ENCODE data around the gene GAL3ST1.

Gene GAL3ST1

GRCh38 chr22:30607939-30608338 lies 33.5 kb upstream of the GAL3ST1 start:
- H2BK120ac ChIP-seq (ENCODE audit: low read depth, low read length) = peak overlapping the region; percentile 80
- peak overlapping the region; percentile 41 for H2BK15ac ChIP-seq (replicated peaks; ENCODE audit: low read depth)
- no peak overlapping the region for H2AK5ac ChIP-seq (ENCODE audit: low read length)
- no peaks in the 10 kb centered on the region for H3K79me2 ChIP-seq (ENCODE audit: control insufficient read depth, insufficient read depth, low read length)
- H3K4me1 ChIP-seq (ENCODE audit: control insufficient read depth, low read depth, low read length) = peaks cover 4% of the 10 kb centered on the region
- H3K4me3 ChIP-seq (ENCODE audit: low read length) = no peak overlapping the region
- H3K18ac ChIP-seq (ENCODE audit: low read length) = peak overlapping the region; percentile 88
- no peaks in the 10 kb centered on the region for H3K36me3 ChIP-seq (ENCODE audit: control insufficient read depth, insufficient read depth, low read length)
- H2BK5ac ChIP-seq (ENCODE audit: low read length) = no peak overlapping the region
- H4K8ac ChIP-seq (ENCODE audit: low read depth, low read length) = no peak overlapping the region
- H3K79me1 ChIP-seq (ENCODE audit: low read length) = no peaks in the 10 kb centered on the region
- H3K27ac ChIP-seq (ENCODE audit: low read depth, low read length) = no peak overlapping the region
- H3K4ac ChIP-seq (ENCODE audit: low read depth, low read length) = peak overlapping the region; percentile 93
- H3K27me3 ChIP-seq (ENCODE audit: insufficient read depth, low read length, poor library complexity) = no peaks in the 10 kb centered on the region
- H3K23ac ChIP-seq (ENCODE audit: low read length) = no peak overlapping the region
- WGBS (ENCODE audit: extremely low coverage, insufficient coverage, low lambda C conversion rate) = no CpG with 5 or more reads among the region's 7 CpGs
- no peak overlapping the region for H3K4me2 ChIP-seq (ENCODE audit: low read length)
- H3K56ac ChIP-seq (ENCODE audit: low read length) = no peak overlapping the region
- DNase-seq = no peak
- H4K5ac ChIP-seq (ENCODE audit: low read length) = no peak overlapping the region
- peak overlapping the region; percentile 24 for H3K9ac ChIP-seq (ENCODE audit: low read length)

GRCh38 chr22:30607300-30607930 lies 33.0 kb upstream of the GAL3ST1 start:
- Histone ChIP-seq H3K79me1 (ENCODE audit: low read length) (no peaks in the 10 kb centered on the region), H3K4ac (ENCODE audit: low read depth, low read length) (peak overlapping the region; percentile 93), H2BK15ac (replicated peaks; ENCODE audit: low read depth) (no peak overlapping the region), H3K56ac (ENCODE audit: low read length) (peak overlapping the region; percentile 89), H3K9ac (ENCODE audit: low read length) (peak overlapping the region; percentile 65), H2AK5ac (ENCODE audit: low read length) (no peak overlapping the region), H2BK5ac (ENCODE audit: low read length) (no peak overlapping the region), H3K23ac (ENCODE audit: low read length) (no peak overlapping the region), H3K4me1 (ENCODE audit: control insufficient read depth, low read depth, low read length) (peaks cover 4% of the 10 kb centered on the region), H3K79me2 (ENCODE audit: control insufficient read depth, insufficient read depth, low read length) (no peaks in the 10 kb centered on the region), H2BK120ac (ENCODE audit: low read depth, low read length) (peak overlapping the region; percentile 80), H3K27ac (ENCODE audit: low read depth, low read length) (peak overlapping the region; percentile 91), H3K27me3 (ENCODE audit: insufficient read depth, low read length, poor library complexity) (no peaks in the 10 kb centered on the region), H3K18ac (ENCODE audit: low read length) (peak overlapping the region; percentile 88), H3K4me3 (ENCODE audit: low read length) (no peak overlapping the region), H4K5ac (ENCODE audit: low read length) (no peak overlapping the region), H4K8ac (ENCODE audit: low read depth, low read length) (no peak overlapping the region), H3K36me3 (ENCODE audit: control insufficient read depth, insufficient read depth, low read length) (no peaks in the 10 kb centered on the region), H3K4me2 (ENCODE audit: low read length) (peak overlapping the region; percentile 25)
- WGBS (ENCODE audit: extremely low coverage, insufficient coverage, low lambda C conversion rate) = no CpG with 5 or more reads among the region's 7 CpGs
- no peak for DNase-seq

GRCh38 chr22:30606455-30607299 lies 32.2 kb upstream of the GAL3ST1 start, which contains the start of gene TCN2:
TCN2 (plus strand) TSS chr22:30607174; CDS start chr22:30607332, 158 bp downstream.
- Histone ChIP-seq H3K27me3 (ENCODE audit: insufficient read depth, low read length, poor library complexity) (no peaks in the 10 kb centered on the region), H3K79me1 (ENCODE audit: low read length) (no peaks in the 10 kb centered on the region), H3K4me2 (ENCODE audit: low read length) (peak within 1 kb of the TSS; percentile 71), H4K8ac (ENCODE audit: low read depth, low read length) (no peak within 1 kb of the TSS), H3K4ac (ENCODE audit: low read depth, low read length) (peak within 1 kb of the TSS; percentile 93), H3K27ac (ENCODE audit: low read depth, low read length) (peak within 1 kb of the TSS; percentile 91), H3K23ac (ENCODE audit: low read length) (no peak within 1 kb of the TSS), H4K5ac (ENCODE audit: low read length) (no peak within 1 kb of the TSS), H3K79me2 (ENCODE audit: control insufficient read depth, insufficient read depth, low read length) (no peaks in the 10 kb centered on the region), H3K56ac (ENCODE audit: low read length) (peak within 1 kb of the TSS; percentile 89), H3K9ac (ENCODE audit: low read length) (peak within 1 kb of the TSS; percentile 80), H2AK5ac (ENCODE audit: low read length) (no peak within 1 kb of the TSS), H2BK120ac (ENCODE audit: low read depth, low read length) (peak within 1 kb of the TSS; percentile 80), H2BK15ac (replicated peaks; ENCODE audit: low read depth) (no peak within 1 kb of the TSS), H3K4me1 (ENCODE audit: control insufficient read depth, low read depth, low read length) (peaks cover 4% of the 10 kb centered on the region), H3K4me3 (ENCODE audit: low read length) (peak within 1 kb of the TSS; percentile 40), H3K18ac (ENCODE audit: low read length) (peak within 1 kb of the TSS; percentile 88), H2BK5ac (ENCODE audit: low read length) (peak within 1 kb of the TSS; percentile 68), H3K36me3 (ENCODE audit: control insufficient read depth, insufficient read depth, low read length) (no peaks in the 10 kb centered on the region)
- WGBS (ENCODE audit: extremely low coverage, insufficient coverage, low lambda C conversion rate) = no CpG with 5 or more reads among the region's 24 CpGs
- DNase-seq = peak; percentile 97

- no CpG with 5 or more reads among the region's 9 CpGs for WGBS (ENCODE audit: extremely low coverage, insufficient coverage, low lambda C conversion rate)
- peak overlapping the region; percentile 2 for H3K4me2 ChIP-seq (ENCODE audit: low read length)
- no peaks in the 10 kb centered on the region for H3K27me3 ChIP-seq (ENCODE audit: insufficient read depth, low read length, poor library complexity)
- peak overlapping the region; percentile 29 for H2BK120ac ChIP-seq (ENCODE audit: low read depth, low read length)
- H3K79me2 ChIP-seq (ENCODE audit: control insufficient read depth, insufficient read depth, low read length) = no peaks in the 10 kb centered on the region
- H3K9ac ChIP-seq (ENCODE audit: low read length) = peak overlapping the region; percentile 59
- H2BK15ac ChIP-seq (replicated peaks; ENCODE audit: low read depth) = no peak overlapping the region
- H3K36me3 ChIP-seq (ENCODE audit: control insufficient read depth, insufficient read depth, low read length) = no peaks in the 10 kb centered on the region
- no peak overlapping the region for H3K4me3 ChIP-seq (ENCODE audit: low read length)
- peak overlapping the region; percentile 82 for H3K27ac ChIP-seq (ENCODE audit: low read depth, low read length)
- peak overlapping the region; percentile 53 for H4K5ac ChIP-seq (ENCODE audit: low read length)
- no peak overlapping the region for H3K4ac ChIP-seq (ENCODE audit: low read depth, low read length)
- H4K8ac ChIP-seq (ENCODE audit: low read depth, low read length) = no peak overlapping the region
- no peak overlapping the region for H3K23ac ChIP-seq (ENCODE audit: low read length)
- peak overlapping the region; percentile 34 for H2BK5ac ChIP-seq (ENCODE audit: low read length)
- H3K56ac ChIP-seq (ENCODE audit: low read length) = peak overlapping the region; percentile 68
- no peak overlapping the region for H2AK5ac ChIP-seq (ENCODE audit: low read length)
- peaks cover 4% of the 10 kb centered on the region for H3K4me1 ChIP-seq (ENCODE audit: control insufficient read depth, low read depth, low read length)
- peak overlapping the region; percentile 71 for H3K18ac ChIP-seq (ENCODE audit: low read length)
- no peaks in the 10 kb centered on the region for H3K79me1 ChIP-seq (ENCODE audit: low read length)
- DNase-seq = peak; percentile 54
These were observed 31.1 kb upstream of the GAL3ST1 start for GRCh38 chr22:30605449-30606110.

- Histone ChIP-seq H3K56ac (ENCODE audit: low read length) (no peak overlapping the region), H3K27me3 (ENCODE audit: insufficient read depth, low read length, poor library complexity) (no peaks in the 10 kb centered on the region), H2BK120ac (ENCODE audit: low read depth, low read length) (no peak overlapping the region), H3K4me3 (ENCODE audit: low read length) (no peak overlapping the region), H3K27ac (ENCODE audit: low read depth, low read length) (no peak overlapping the region), H3K9ac (ENCODE audit: low read length) (no peak overlapping the region), H3K4ac (ENCODE audit: low read depth, low read length) (no peak overlapping the region), H2BK15ac (replicated peaks; ENCODE audit: low read depth) (no peak overlapping the region), H4K5ac (ENCODE audit: low read length) (no peak overlapping the region), H3K36me3 (ENCODE audit: control insufficient read depth, insufficient read depth, low read length) (no peaks in the 10 kb centered on the region), H3K79me1 (ENCODE audit: low read length) (no peaks in the 10 kb centered on the region), H3K23ac (ENCODE audit: low read length) (no peak overlapping the region), H3K18ac (ENCODE audit: low read length) (no peak overlapping the region), H3K4me1 (ENCODE audit: control insufficient read depth, low read depth, low read length) (peaks cover 4% of the 10 kb centered on the region), H3K4me2 (ENCODE audit: low read length) (no peak overlapping the region), H2BK5ac (ENCODE audit: low read length) (no peak overlapping the region), H3K79me2 (ENCODE audit: control insufficient read depth, insufficient read depth, low read length) (no peaks in the 10 kb centered on the region), H2AK5ac (ENCODE audit: low read length) (no peak overlapping the region), H4K8ac (ENCODE audit: low read depth, low read length) (no peak overlapping the region)
- no peak for DNase-seq
- no CpG with 5 or more reads among the region's 2 CpGs for WGBS (ENCODE audit: extremely low coverage, insufficient coverage, low lambda C conversion rate)
These were observed 30.3 kb upstream of the GAL3ST1 start for GRCh38 chr22:30604723-30605122.

Measured in mesendoderm (in vitro differentiated cells).